ENCODE results near the gene PLEKHF1. TPM values are rescaled to one million over a fixed set of nuclear protein-coding genes. Genes with fewer than 3 reads are reported as not detected.

The PLEKHF1 gene
- total and polyA plus RNA-seq, 2 of the 13 experiments (the other 11 are each of a cell fraction or from before 2014, with no cell fraction given) = 2.9 to 3.8 TPM

DNA sequence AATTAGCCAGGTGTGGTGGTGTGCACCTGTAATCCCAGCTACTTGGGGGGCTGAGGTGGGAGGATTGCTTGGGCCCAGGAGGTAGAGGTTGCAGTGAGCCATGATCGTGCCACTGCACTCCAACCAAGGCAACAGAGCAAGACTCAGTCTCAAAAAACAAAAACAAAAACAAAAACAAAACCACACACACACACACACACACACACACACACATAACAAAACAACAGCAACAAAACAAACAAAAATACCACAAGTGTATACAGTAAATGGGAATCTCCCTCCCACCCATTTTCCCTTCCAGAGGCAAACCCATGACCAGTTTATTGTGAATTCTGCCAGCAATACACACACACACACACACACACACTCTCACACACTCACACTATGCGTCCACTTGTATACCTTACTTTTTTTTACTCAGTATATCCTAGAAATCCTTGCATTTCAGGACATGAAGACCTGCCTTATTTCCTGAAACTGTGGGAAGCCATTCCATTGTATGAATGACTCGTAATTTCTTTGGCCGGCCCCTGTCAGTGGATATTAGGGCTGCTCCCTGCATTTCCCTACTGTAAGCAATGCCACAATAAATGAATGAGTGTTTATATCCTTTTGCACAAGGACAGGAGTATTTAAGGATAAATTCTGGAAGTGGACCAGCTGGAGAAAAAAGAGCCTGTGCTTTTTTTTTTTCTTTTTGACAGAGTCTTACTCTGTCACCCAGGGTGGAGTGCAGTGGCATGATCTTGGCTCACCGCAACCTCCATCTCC is 6.9 kb upstream of the PLEKHF1 start (continued):
- TF ChIP-seq, protein P1, sequence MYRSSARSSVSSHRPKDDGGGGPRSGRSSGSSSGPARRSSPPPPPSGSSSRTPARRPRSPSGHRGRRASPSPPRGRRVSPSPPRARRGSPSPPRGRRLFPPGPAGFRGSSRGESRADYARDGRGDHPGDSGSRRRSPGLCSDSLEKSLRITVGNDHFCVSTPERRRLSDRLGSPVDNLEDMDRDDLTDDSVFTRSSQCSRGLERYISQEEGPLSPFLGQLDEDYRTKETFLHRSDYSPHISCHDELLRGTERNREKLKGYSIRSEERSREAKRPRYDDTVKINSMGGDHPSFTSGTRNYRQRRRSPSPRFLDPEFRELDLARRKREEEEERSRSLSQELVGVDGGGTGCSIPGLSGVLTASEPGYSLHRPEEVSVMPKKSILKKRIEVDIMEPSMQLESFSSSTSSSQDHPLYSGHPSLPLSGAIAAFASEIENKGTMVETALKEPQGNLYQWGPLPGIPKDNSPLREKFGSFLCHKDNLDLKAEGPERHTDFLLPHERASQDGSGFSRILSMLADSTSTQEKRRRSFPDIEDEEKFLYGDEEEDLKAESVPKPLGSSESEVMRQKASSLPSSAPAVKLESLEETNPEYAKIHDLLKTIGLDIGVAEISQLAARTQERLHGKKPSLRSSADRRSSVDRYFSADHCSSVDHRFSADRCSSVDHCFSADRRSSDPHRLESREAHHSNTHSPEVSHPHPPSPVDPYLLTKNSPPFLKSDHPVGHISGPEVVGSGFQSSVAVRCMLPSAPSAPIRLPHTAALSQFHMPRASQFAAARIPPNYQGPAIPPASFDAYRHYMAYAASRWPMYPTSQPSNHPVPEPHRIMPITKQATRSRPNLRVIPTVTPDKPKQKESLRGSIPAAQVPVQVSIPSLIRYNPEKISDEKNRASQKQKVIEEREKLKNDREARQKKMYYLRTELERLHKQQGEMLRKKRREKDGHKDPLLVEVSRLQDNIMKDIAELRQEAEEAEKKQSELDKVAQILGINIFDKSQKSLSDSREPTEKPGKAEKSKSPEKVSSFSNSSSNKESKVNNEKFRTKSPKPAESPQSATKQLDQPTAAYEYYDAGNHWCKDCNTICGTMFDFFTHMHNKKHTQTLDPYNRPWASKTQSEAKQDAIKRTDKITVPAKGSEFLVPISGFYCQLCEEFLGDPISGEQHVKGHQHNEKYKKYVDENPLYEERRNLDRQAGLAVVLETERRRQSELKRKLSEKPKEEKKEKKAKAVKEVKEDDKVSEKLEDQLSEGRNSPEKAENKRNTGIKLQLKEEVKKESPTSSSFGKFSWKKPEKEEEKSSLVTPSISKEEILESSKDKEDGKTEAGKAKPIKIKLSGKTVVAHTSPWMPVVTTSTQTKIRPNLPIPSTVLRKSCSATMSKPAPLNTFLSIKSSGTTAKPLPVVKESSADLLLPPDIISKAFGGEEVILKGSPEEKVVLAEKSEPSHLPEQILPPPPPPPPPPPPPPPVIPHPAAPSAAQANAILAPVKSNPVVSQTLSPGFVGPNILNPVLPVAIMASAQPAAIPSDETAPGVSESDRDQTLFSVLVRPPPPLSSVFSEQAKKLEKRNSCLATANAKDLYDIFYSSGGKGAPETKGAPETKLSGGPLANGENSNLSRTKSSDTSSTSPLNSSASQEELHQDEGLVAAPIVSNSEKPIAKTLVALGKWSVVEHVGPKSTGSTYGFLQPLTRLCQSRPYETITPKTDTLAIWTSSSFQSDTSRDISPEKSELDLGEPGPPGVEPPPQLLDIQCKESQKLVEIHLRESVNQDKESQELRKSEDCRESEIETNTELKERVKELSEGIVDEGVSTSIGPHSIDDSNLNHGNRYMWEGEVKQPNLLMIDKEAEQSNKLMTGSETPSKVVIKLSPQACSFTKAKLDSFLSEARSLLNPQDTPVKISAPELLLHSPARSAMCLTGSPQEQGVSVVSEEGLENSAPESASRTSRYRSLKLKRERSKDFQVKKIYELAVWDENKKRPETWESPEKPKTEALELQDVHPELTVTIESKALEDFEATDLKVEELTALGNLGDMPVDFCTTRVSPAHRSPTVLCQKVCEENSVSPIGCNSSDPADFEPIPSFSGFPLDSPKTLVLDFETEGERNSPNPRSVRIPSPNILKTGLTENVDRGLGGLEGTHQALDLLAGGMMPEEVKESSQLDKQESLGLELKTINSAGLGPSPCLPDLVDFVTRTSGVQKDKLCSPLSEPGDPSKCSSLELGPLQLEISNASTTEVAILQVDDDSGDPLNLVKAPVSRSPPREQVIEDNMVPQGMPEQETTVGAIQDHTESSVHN (CRISPR knock-in tag; IDR thresholded peaks at IDR 0.05) = no peak
- TF ChIP-seq HMGA1 (CRISPR knock-in tag; conservative IDR thresholded peaks at IDR 0.05) (no peak), CBX1 (IDR thresholded peaks at IDR 0.05; ENCODE audit: low read depth) (no peak), ZFP82 (CRISPR knock-in tag; IDR thresholded peaks at IDR 0.05; ENCODE audit: borderline replicate concordance) (no peak), ZNF607 (CRISPR knock-in tag; IDR thresholded peaks at IDR 0.05; ENCODE audit: borderline replicate concordance) (no peak)
- TF ChIP-seq, protein P2, sequence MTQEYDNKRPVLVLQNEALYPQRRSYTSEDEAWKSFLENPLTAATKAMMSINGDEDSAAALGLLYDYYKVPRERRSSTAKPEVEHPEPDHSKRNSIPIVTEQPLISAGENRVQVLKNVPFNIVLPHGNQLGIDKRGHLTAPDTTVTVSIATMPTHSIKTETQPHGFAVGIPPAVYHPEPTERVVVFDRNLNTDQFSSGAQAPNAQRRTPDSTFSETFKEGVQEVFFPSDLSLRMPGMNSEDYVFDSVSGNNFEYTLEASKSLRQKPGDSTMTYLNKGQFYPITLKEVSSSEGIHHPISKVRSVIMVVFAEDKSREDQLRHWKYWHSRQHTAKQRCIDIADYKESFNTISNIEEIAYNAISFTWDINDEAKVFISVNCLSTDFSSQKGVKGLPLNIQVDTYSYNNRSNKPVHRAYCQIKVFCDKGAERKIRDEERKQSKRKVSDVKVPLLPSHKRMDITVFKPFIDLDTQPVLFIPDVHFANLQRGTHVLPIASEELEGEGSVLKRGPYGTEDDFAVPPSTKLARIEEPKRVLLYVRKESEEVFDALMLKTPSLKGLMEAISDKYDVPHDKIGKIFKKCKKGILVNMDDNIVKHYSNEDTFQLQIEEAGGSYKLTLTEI (CRISPR knock-in tag; conservative IDR thresholded peaks at IDR 0.05) = no peak
- TF ChIP-seq, protein P3, sequence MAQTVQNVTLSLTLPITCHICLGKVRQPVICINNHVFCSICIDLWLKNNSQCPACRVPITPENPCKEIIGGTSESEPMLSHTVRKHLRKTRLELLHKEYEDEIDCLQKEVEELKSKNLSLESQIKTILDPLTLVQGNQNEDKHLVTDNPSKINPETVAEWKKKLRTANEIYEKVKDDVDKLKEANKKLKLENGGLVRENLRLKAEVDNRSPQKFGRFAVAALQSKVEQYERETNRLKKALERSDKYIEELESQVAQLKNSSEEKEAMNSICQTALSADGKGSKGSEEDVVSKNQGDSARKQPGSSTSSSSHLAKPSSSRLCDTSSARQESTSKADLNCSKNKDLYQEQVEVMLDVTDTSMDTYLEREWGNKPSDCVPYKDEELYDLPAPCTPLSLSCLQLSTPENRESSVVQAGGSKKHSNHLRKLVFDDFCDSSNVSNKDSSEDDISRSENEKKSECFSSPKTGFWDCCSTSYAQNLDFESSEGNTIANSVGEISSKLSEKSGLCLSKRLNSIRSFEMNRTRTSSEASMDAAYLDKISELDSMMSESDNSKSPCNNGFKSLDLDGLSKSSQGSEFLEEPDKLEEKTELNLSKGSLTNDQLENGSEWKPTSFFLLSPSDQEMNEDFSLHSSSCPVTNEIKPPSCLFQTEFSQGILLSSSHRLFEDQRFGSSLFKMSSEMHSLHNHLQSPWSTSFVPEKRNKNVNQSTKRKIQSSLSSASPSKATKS (CRISPR knock-in tag; IDR thresholded peaks at IDR 0.05) = no peak
